ENCODE data around the gene MAPK11.

The MAPK11 gene

GRCh38 chr22:50312371-50312770 lies 42.2 kb upstream of the MAPK11 start:
- no peak for DNase-seq (ENCODE audit: low read depth)
- TF ChIP-seq CTCF (IDR thresholded peaks at IDR 0.05; ENCODE audit: low read length, missing control alignments) = no peak
- no peak overlapping the region for H3K4me3 ChIP-seq (replicated peaks; ENCODE audit: low read depth, low read length)

- no peak for TF ChIP-seq CTCF (IDR thresholded peaks at IDR 0.05; ENCODE audit: low read length, missing control alignments)
- H3K4me3 ChIP-seq (replicated peaks; ENCODE audit: low read depth, low read length) = no peak overlapping the region
- no peak for DNase-seq (ENCODE audit: low read depth)
These were observed 41.6 kb upstream of the MAPK11 start for GRCh38 chr22:50311606-50312351.

- DNase-seq (ENCODE audit: low read depth) = no peak
- no peak for TF ChIP-seq CTCF (IDR thresholded peaks at IDR 0.05; ENCODE audit: low read length, missing control alignments)
- no peak overlapping the region for H3K4me3 ChIP-seq (replicated peaks; ENCODE audit: low read depth, low read length)
These were observed 40.8 kb upstream of the MAPK11 start for GRCh38 chr22:50310949-50311444.

GRCh38 chr22:50310031-50310722 lies 40.0 kb upstream of the MAPK11 start:
- TF ChIP-seq CTCF (IDR thresholded peaks at IDR 0.05; ENCODE audit: low read length, missing control alignments) = no peak
- DNase-seq (ENCODE audit: low read depth) = no peak
- no peak overlapping the region for H3K4me3 ChIP-seq (replicated peaks; ENCODE audit: low read depth, low read length)

- H3K4me3 ChIP-seq (replicated peaks; ENCODE audit: low read depth, low read length) = no peak overlapping the region
- no peak for TF ChIP-seq CTCF (IDR thresholded peaks at IDR 0.05; ENCODE audit: low read length, missing control alignments)
- no peak for DNase-seq (ENCODE audit: low read depth)
These were observed 39.4 kb upstream of the MAPK11 start for GRCh38 chr22:50309601-50309991.

GRCh38 chr22:50308986-50309600 lies 38.9 kb upstream of the MAPK11 start:
- no peak overlapping the region for H3K4me3 ChIP-seq (replicated peaks; ENCODE audit: low read depth, low read length)
- no peak for TF ChIP-seq CTCF (IDR thresholded peaks at IDR 0.05; ENCODE audit: low read length, missing control alignments)
- DNase-seq (ENCODE audit: low read depth) = no peak

Data from fibroblast of pulmonary artery (primary cell).